ENCODE results near the gene HESX1.

Gene HESX1

DNA sequence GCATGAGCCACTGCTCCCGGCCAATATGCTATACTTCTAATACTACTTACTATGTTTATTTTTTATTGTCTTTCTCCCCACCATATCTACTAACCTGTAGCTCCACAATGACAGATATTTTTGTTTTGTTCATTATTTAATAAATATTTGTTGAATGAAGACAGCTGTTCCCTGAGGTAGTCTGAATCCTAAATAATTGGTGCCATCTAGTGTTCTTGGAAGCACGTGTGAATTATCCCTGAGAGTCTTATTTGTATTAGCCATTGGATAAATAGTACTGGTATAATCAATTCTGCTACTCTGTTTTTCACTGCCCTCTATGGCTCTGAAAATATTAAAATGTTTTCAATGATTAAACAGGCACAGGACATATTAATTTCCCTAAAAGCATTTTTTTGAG lies 22.1 kb upstream of the HESX1 start:
- H3K27me3 ChIP-seq (replicated peaks; ENCODE audit: control insufficient read depth, insufficient read depth, low read length, poor library complexity, severe bottlenecking): no peaks in the 10 kb centered on the region
- no peaks in the 10 kb centered on the region for H3K9me3 ChIP-seq (ENCODE audit: control insufficient read depth, low read length)
- DNase-seq: no peak
- H3K27ac ChIP-seq (ENCODE audit: insufficient read depth, low read length, poor library complexity, severe bottlenecking): no peak overlapping the region
- H3K36me3 ChIP-seq (ENCODE audit: control insufficient read depth, insufficient read depth, low read length): no peaks in the 10 kb centered on the region
- no peaks in the 10 kb centered on the region for H3K4me1 ChIP-seq (ENCODE audit: control insufficient read depth, insufficient read depth, low read length, poor library complexity, severe bottlenecking)
- no peak overlapping the region for H3K4me3 ChIP-seq (ENCODE audit: insufficient read depth, low read depth, low read length, poor library complexity, severe bottlenecking)

DNA sequence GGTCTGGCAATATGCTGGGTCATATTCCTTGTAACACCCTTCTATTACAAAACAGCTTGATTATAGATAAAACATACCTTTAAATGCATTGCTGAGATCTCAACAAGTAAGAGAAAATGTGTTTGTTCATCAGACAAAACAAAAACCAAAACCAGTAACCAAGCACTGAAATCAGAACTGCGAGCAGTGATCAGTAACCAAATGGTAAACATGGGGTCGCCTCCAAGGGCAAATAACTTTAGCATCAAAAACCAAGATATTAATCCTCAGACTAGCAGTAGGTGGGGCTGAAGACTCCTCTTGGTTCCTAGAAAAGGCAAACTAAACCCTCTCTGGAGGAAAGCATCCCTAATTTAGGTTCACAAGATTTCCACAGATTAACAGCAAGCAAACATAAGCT lies 6.6 kb upstream of the HESX1 start:
- DNase-seq: no peak
- Histone ChIP-seq H3K27ac (ENCODE audit: insufficient read depth, low read length, poor library complexity, severe bottlenecking) (no peak overlapping the region), H3K27me3 (replicated peaks; ENCODE audit: control insufficient read depth, insufficient read depth, low read length, poor library complexity, severe bottlenecking) (no peaks in the 10 kb centered on the region), H3K9me3 (ENCODE audit: control insufficient read depth, low read length) (no peaks in the 10 kb centered on the region), H3K4me3 (ENCODE audit: insufficient read depth, low read depth, low read length, poor library complexity, severe bottlenecking) (no peak overlapping the region), H3K36me3 (ENCODE audit: control insufficient read depth, insufficient read depth, low read length) (no peaks in the 10 kb centered on the region), H3K4me1 (ENCODE audit: control insufficient read depth, insufficient read depth, low read length, poor library complexity, severe bottlenecking) (no peaks in the 10 kb centered on the region)

DNA sequence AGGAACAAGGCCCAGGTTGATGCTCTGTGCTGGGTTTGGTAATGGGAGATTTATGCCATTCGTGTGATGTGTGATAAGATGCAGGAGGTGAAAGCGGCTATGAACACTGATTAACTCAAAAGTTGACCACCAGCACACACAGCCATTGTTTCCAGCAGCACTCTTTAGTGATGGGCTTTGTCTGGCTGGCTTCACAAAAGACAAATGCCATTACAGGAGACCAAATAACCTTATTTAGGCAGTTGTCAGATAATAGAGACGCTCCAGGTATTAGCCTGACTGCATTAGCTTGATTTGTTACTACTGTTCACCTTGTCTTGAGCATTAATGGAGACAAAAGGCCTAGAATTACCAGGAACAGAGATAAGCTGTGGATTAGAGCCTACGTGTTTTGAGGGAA lies 5.1 kb downstream of the HESX1 start:
- H3K4me1 ChIP-seq (ENCODE audit: control insufficient read depth, insufficient read depth, low read length, poor library complexity, severe bottlenecking): no peaks in the 10 kb centered on the region
- peaks cover 5% of the 10 kb centered on the region for H3K27me3 ChIP-seq (replicated peaks; ENCODE audit: control insufficient read depth, insufficient read depth, low read length, poor library complexity, severe bottlenecking)
- no peak overlapping the region for H3K4me3 ChIP-seq (ENCODE audit: insufficient read depth, low read depth, low read length, poor library complexity, severe bottlenecking)
- no peak overlapping the region for H3K27ac ChIP-seq (ENCODE audit: insufficient read depth, low read length, poor library complexity, severe bottlenecking)
- DNase-seq: no peak
- H3K36me3 ChIP-seq (ENCODE audit: control insufficient read depth, insufficient read depth, low read length): no peaks in the 10 kb centered on the region
- H3K9me3 ChIP-seq (ENCODE audit: control insufficient read depth, low read length): no peaks in the 10 kb centered on the region

DNA sequence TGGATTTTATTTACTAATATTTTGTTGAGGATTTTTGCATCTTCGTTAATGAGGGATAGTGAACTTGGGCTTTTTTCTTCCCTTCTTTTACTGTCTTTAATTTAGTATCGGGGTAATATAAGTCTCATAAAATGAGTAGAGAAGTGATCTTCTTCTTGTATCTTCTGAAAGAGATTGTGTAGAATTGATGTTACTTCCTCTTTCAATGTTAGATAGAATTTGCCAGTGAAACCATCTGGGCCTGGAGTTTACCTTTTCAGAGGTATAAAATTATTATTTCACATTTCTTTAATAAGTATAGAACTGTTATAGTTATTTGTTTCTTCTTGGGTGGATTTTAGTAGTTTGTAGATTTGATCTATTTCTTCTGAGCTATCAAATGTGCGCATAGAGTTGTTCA lies 7.8 kb downstream of the HESX1 start:
- H3K27me3 ChIP-seq (replicated peaks; ENCODE audit: control insufficient read depth, insufficient read depth, low read length, poor library complexity, severe bottlenecking): peaks cover 5% of the 10 kb centered on the region
- no peaks in the 10 kb centered on the region for H3K36me3 ChIP-seq (ENCODE audit: control insufficient read depth, insufficient read depth, low read length)
- no peak overlapping the region for H3K4me3 ChIP-seq (ENCODE audit: insufficient read depth, low read depth, low read length, poor library complexity, severe bottlenecking)
- no peaks in the 10 kb centered on the region for H3K4me1 ChIP-seq (ENCODE audit: control insufficient read depth, insufficient read depth, low read length, poor library complexity, severe bottlenecking)
- H3K9me3 ChIP-seq (ENCODE audit: control insufficient read depth, low read length): no peaks in the 10 kb centered on the region
- H3K27ac ChIP-seq (ENCODE audit: insufficient read depth, low read length, poor library complexity, severe bottlenecking): no peak overlapping the region
- no peak for DNase-seq

DNA sequence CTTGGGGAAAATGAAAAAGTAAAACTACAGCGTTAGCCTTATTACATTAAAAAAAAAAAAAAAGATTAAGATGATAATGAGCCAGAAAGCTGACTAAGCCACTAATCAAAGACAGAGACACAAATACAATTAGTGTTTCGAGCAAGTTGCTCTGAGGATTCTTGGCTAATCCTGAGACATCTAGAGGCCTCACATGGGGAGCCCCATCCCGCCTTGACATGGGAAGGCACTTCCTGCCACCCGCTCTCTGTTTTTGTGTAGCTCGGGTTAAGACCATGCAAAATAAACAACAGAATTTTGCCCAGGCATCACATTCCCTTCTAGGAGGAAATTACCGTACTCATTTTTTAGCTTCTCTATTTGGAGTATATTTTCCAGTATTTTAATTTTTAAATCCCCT lies 15.3 kb downstream of the HESX1 start:
- Histone ChIP-seq H3K27ac (ENCODE audit: insufficient read depth, low read length, poor library complexity, severe bottlenecking) (no peak overlapping the region), H3K9me3 (ENCODE audit: control insufficient read depth, low read length) (no peaks in the 10 kb centered on the region), H3K27me3 (replicated peaks; ENCODE audit: control insufficient read depth, insufficient read depth, low read length, poor library complexity, severe bottlenecking) (no peaks in the 10 kb centered on the region), H3K4me3 (ENCODE audit: insufficient read depth, low read depth, low read length, poor library complexity, severe bottlenecking) (no peak overlapping the region), H3K36me3 (ENCODE audit: control insufficient read depth, insufficient read depth, low read length) (no peaks in the 10 kb centered on the region), H3K4me1 (ENCODE audit: control insufficient read depth, insufficient read depth, low read length, poor library complexity, severe bottlenecking) (no peaks in the 10 kb centered on the region)
- no peak for DNase-seq

DNA sequence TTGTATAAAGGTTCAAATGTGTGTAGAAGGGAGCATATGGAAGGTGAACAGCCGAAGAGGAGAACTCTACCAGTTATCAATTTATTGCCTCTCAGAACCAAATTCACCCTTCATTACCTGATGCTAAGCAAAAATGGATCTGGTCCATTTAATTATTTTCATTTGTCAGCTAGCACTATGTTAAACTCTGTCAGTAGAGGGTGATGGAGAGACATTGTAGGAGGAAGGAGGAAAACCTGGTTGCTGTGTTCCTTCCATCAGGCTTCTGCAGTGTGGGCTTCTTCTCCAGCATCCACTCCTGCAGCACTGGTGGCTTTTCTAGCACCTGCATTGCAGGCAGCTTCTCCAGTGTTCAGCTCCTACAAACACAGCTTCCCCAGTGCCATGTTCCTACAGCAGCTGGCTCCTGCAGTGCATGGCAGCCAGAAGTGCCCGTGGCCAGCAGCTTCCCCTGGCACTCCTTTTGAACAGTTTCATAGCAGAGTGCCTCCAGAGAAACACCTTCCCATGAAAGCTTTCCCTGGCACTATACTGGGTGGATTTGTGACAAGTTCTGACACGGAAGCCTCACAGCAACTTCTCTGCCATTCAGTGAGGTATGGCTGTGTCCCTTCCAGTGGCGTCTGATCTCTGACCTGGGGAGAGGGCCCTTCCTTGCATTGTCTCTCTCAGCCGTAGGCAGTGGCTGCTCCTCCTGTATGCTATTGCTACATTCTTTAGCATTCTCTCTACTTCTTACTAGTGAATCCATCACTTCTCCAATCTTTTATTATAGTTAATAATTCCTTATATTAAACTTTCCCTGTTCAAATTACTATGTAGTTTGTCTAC lies 20.0 kb downstream of the HESX1 start:
- no peaks in the 10 kb centered on the region for H3K27me3 ChIP-seq (replicated peaks; ENCODE audit: control insufficient read depth, insufficient read depth, low read length, poor library complexity, severe bottlenecking)
- no peak for DNase-seq

DNA sequence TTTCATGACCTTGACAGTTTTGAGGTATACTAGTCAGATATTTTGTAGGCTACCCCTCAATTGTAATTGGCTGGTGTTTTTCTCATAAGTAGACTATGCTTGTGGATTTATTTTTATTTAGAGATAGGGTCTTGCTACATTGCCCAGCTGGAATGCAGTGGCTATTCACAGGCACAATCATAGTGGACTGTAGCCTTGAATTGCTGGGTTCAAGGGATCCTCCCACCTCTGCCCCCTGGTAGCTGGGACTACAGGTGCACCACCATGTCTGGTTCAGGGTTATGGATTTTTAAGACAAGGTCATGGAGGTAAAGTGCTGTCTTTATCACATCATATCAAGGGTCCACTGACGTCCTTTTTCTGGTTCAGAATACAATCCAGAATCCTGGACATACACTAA lies 23.7 kb downstream of the HESX1 start:
- Histone ChIP-seq H3K36me3 (ENCODE audit: control insufficient read depth, insufficient read depth, low read length) (no peaks in the 10 kb centered on the region), H3K4me3 (ENCODE audit: insufficient read depth, low read depth, low read length, poor library complexity, severe bottlenecking) (no peak overlapping the region), H3K27me3 (replicated peaks; ENCODE audit: control insufficient read depth, insufficient read depth, low read length, poor library complexity, severe bottlenecking) (no peaks in the 10 kb centered on the region), H3K9me3 (ENCODE audit: control insufficient read depth, low read length) (no peaks in the 10 kb centered on the region), H3K4me1 (ENCODE audit: control insufficient read depth, insufficient read depth, low read length, poor library complexity, severe bottlenecking) (no peaks in the 10 kb centered on the region), H3K27ac (ENCODE audit: insufficient read depth, low read length, poor library complexity, severe bottlenecking) (no peak overlapping the region)
- DNase-seq: no peak

More for the DNA sequence above, 20.0 kb downstream of the HESX1 start:
- Histone ChIP-seq H3K27ac (ENCODE audit: insufficient read depth, low read length, poor library complexity, severe bottlenecking) (no peak overlapping the region), H3K36me3 (ENCODE audit: control insufficient read depth, insufficient read depth, low read length) (no peaks in the 10 kb centered on the region), H3K9me3 (ENCODE audit: control insufficient read depth, low read length) (no peaks in the 10 kb centered on the region), H3K4me1 (ENCODE audit: control insufficient read depth, insufficient read depth, low read length, poor library complexity, severe bottlenecking) (no peaks in the 10 kb centered on the region), H3K4me3 (ENCODE audit: insufficient read depth, low read depth, low read length, poor library complexity, severe bottlenecking) (no peak overlapping the region)

DNA sequence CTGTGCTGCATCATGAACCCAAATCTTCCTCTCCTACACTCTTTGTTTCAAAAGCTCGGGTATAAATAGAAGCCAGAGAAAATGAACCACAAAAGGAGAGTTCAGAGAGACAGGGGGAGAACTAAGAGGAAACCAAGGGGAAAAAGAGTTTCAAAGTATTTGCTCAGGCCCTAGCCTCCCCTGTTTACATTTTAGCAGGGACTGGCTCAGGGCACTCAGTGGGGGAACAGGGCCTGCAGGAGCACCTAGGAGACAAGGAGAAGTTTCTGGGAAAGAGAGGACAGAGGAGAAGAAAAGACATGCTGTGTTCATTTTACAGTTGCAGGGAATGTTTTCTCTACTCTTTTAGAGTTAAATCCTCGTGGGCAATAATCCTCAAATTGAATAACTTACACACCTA lies 26.1 kb downstream of the HESX1 start:
- H3K9me3 ChIP-seq (ENCODE audit: control insufficient read depth, low read length): no peaks in the 10 kb centered on the region
- no peak overlapping the region for H3K4me3 ChIP-seq (ENCODE audit: insufficient read depth, low read depth, low read length, poor library complexity, severe bottlenecking)
- no peak for DNase-seq
- no peaks in the 10 kb centered on the region for H3K36me3 ChIP-seq (ENCODE audit: control insufficient read depth, insufficient read depth, low read length)
- H3K27me3 ChIP-seq (replicated peaks; ENCODE audit: control insufficient read depth, insufficient read depth, low read length, poor library complexity, severe bottlenecking): no peaks in the 10 kb centered on the region
- H3K27ac ChIP-seq (ENCODE audit: insufficient read depth, low read length, poor library complexity, severe bottlenecking): no peak overlapping the region
- H3K4me1 ChIP-seq (ENCODE audit: control insufficient read depth, insufficient read depth, low read length, poor library complexity, severe bottlenecking): no peaks in the 10 kb centered on the region

DNA sequence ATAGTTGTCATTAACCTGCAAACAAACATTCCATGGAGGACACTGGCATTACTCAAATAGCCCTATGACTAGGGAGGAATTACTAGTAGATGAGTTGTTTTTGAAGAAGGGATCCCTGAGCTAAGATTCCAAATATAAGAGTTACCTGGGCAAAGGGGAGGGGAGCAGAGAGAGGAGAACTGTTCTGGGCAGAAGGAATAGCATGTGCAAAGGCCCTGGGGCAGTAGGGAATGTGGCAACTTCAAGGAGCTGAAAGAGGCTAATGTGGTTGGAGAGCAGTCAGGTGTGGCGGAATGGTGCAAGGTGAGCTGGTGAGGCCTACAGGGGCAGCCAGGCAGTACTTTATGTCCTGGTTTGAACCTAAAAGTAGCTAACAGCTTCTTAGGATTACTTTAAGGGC lies 28.8 kb downstream of the HESX1 start:
- no peak for DNase-seq
- no peak overlapping the region for H3K27ac ChIP-seq (ENCODE audit: insufficient read depth, low read length, poor library complexity, severe bottlenecking)
- H3K36me3 ChIP-seq (ENCODE audit: control insufficient read depth, insufficient read depth, low read length): no peaks in the 10 kb centered on the region
- H3K4me3 ChIP-seq (ENCODE audit: insufficient read depth, low read depth, low read length, poor library complexity, severe bottlenecking): no peak overlapping the region
- peaks cover 4% of the 10 kb centered on the region for H3K27me3 ChIP-seq (replicated peaks; ENCODE audit: control insufficient read depth, insufficient read depth, low read length, poor library complexity, severe bottlenecking)
- no peaks in the 10 kb centered on the region for H3K9me3 ChIP-seq (ENCODE audit: control insufficient read depth, low read length)
- no peaks in the 10 kb centered on the region for H3K4me1 ChIP-seq (ENCODE audit: control insufficient read depth, insufficient read depth, low read length, poor library complexity, severe bottlenecking)

DNA sequence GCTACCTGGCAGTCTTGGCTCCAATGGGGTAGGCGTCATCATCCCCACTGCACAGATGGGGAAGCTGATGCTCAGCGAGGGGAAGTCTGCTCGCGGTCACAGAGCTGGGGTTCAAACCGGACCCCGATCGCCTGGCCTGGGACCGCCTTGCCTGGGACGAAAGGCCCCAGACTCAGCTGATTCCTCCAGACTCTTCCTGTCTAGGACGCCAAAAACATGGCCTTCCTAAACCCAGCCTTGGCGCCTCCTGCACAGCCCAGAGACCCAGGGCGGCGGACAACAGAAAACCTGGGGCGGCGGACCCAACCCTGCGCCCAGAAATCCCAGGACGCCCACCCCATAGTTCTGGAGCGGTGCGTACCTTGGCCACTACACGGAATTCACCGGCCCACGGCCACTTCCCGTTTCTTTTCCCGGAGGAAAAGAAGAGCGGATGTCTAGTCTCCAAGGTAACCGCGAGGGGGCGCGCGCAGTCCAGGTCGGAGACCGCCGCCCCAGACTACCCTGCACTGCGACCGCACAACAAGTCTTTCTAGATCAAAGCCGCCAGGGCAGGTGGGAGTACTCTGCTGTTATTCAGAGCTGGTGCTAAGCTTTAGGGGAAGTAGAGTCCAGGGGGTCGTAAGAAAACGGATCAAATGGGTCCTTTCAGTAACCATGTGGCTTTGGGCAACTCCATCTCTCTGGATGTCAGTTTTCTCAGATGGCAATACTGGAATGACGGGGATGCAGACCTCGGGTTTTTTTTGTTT lies 29.7 kb downstream of the HESX1 start:
- Histone ChIP-seq H3K4me3 (ENCODE audit: insufficient read depth, low read depth, low read length, poor library complexity, severe bottlenecking) (peak overlapping the region; percentile 35), H3K36me3 (ENCODE audit: control insufficient read depth, insufficient read depth, low read length) (no peaks in the 10 kb centered on the region), H3K27ac (ENCODE audit: insufficient read depth, low read length, poor library complexity, severe bottlenecking) (no peak overlapping the region), H3K4me1 (ENCODE audit: control insufficient read depth, insufficient read depth, low read length, poor library complexity, severe bottlenecking) (no peaks in the 10 kb centered on the region), H3K27me3 (replicated peaks; ENCODE audit: control insufficient read depth, insufficient read depth, low read length, poor library complexity, severe bottlenecking) (peaks cover 11% of the 10 kb centered on the region), H3K9me3 (ENCODE audit: control insufficient read depth, low read length) (no peaks in the 10 kb centered on the region)
- peak; percentile 19 to 26 (median 20) for DNase-seq
